D721Med (cell line): ENCODE data around the gene UST.
"Not testable (repeated sequence)": the region's sequence is repeated elsewhere in the genome, so short reads cannot be mapped to it uniquely, and the experiment has no call there.

Experiments used
- DNase-seq: peaks from one replicate; pipeline ENCODE4 v3.0.0; 2011; ENCODE audit warnings: low spot score; ENCODE audit not compliant: insufficient read length
- FAIRE-seq: peaks from 2 replicates; lab custom pipeline; 2011; peaks lifted over from hg19 to GRCh38; lab: Jason Lieb, UNC
- TF ChIP-seq, protein P1 (sequence below): IDR thresholded peaks from 2 replicates; pipeline ENCODE4 v1.5.1; 2012; ENCODE audit warnings: mild to moderate bottlenecking, control low read depth; ENCODE audit not compliant: insufficient read depth; ENCODE audit errors: missing control alignments

Gene UST

DNA sequence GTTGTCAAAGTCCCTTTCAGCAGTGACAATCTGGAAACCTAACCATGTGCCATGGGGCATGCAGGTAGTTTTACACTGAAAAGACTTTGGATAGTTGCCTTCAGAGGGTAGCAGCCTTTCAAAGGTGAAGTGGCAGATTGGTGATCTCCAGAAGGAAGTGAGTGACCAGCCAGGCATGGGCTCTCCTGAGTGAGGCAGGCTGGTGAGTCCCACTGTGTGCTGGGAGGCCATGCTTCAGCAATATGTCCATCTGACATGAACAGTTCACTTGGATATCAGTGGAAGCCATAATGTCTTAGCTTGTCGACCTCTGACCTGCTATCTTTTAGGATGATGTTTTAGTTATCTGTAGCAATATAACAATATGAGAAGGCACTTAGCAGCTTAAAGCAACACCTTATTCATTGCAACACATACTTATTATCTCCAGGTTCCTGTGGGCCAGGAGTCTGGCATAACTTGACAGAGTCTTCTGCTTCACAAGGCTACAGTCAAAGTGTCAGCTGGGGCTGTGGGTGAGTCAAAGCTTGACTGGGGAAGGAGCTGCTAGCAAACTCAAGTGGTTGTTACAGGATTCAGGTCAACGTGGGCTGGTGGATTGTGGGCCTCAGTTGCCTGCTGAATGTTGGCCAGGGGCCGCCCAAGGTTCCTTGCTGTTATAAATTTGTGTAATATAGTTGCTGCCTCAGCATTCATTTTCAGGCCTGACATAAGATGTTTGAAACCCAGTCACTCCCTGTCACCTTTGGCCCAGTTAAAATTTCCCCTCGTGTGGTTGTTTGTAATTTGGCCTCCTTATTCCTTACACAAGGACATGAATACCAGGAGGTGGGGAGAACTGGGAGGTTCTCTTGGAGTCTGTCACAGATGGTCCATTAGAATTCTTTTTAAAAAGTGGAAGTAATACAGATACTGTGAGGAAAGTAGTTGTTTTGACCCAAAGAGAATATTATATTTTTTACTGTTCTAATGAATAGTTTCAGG, 100.2 kb downstream of the UST start:
- DNase-seq (no peak), FAIRE-seq (no peak)
- TF ChIP-seq, protein P1, sequence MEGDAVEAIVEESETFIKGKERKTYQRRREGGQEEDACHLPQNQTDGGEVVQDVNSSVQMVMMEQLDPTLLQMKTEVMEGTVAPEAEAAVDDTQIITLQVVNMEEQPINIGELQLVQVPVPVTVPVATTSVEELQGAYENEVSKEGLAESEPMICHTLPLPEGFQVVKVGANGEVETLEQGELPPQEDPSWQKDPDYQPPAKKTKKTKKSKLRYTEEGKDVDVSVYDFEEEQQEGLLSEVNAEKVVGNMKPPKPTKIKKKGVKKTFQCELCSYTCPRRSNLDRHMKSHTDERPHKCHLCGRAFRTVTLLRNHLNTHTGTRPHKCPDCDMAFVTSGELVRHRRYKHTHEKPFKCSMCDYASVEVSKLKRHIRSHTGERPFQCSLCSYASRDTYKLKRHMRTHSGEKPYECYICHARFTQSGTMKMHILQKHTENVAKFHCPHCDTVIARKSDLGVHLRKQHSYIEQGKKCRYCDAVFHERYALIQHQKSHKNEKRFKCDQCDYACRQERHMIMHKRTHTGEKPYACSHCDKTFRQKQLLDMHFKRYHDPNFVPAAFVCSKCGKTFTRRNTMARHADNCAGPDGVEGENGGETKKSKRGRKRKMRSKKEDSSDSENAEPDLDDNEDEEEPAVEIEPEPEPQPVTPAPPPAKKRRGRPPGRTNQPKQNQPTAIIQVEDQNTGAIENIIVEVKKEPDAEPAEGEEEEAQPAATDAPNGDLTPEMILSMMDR, result no peak

DNA sequence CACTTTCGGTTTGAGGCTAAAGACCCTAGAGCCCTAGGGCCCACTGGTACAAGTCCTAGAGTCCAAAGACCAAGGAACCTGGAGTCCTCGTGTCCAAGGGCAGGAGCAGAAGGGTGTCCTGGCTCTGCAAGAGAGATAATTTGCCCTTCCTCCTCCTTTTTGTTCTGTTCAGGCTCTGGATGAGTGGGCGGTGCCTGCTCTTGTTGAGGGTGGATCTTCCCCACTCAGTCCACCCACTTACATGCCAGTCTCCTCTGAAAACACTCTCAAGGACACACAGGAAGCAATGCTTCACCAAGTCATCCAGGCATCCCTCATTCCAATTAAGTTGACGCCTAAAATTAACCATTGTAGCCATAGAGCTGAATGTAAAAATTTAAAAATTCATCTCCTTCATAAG, 102.1 kb downstream of the UST start:
- DNase-seq (no peak), FAIRE-seq (no peak)
- TF ChIP-seq, protein P1, result no peak

DNA sequence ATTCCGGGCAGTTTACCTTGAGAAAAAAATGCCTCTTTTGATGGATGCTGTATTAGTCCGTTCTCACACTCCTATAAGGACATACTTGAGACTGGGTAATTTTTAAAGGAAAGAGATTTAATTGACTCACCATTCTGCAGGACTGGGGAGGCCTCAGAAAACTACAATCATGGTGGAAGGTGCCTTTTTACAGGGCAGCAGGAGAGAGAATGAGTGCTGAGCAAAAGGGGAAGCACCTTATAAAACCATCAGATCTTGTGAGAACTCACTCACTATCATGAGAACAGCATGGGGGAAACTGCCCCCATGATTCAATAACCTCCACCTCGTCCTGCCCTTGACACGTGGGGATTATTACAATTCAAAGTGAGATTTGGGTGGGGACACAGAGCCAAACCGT, 102.6 kb downstream of the UST start:
- not testable (repeated sequence) for DNase-seq, FAIRE-seq

DNA sequence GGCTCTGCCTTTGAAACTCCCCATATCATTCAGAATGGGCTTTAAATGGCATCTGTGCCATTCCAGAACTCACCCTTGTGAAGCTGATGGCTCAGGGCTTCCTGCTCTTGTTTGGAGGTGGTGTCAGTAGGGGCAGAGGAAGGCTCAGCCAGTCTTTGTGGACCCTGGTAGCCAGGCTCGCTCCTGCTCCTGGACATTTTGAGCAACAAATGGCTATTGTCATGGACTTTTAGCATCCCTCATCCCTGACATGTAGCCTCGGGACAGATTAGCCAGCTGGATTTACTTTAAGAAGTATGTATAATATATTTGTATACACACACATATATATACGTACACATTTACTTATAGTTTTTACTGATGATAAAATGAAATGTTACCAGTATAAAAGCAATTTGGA, 104.1 kb downstream of the UST start:
- TF ChIP-seq, protein P1, result no peak
- no peak for FAIRE-seq
- no peak for DNase-seq

DNA sequence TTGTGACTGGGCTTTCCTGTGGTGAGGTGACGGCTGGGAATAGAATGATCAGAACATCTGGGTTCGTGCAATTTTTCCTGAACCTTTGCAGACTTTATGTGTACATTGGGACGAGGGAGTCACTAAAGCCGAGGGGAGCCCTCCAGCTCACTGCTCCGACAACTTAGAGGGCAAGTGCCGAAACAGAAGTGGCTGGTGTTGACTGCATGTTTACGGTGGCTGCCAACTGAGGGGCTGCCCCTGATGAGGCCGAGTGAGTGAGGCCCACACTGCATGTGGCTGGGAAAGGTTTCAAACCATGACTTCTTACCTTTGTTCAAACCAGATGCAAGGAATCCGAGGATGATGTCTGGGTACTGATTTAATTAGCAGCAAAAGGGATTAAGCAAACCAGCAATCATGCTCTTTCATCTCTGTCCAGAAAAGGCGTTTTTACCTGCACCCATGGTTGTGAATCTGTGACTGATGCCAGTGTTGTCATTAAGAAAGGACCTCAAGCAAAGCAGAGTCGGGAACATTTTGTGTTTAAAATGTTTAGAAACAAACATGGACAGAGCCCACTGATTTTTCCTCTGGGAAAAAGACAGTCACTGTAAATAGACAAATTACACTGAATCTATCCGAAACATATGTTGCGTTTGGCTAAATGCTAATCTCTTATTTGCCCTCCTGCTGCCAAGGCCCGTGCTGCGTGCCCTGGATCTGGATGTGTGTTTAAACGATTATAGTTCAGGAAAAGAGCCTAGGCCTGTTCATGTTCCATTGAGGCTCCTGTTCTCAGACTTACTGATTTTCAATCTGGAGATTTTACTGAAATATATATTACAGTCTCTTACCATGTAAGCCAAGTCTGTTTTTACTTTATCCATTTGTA, 105.1 kb downstream of the UST start:
- no peak for DNase-seq
- TF ChIP-seq, protein P1, result no peak
- no peak for FAIRE-seq

DNA sequence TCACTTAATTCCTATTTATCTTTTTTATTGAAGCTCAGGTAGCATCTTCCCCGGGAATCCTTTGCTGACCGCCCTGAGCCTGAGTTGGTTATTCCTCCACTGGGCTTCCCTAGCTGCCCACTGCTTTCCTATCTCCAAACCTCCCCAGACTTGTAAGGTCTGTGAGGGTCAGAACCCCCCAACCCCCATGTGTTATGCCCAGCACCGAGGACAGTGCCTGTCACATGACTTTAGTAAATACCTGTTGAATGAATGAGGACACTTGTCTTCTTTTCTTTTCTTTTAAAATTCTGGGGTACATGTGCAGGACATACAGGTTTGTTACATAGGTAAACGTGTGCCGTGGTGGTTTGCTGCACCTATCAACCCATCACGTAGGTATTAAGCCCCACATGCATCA, 105.9 kb downstream of the UST start:
- TF ChIP-seq, protein P1, result no peak
- FAIRE-seq, result no peak
- DNase-seq, result no peak

DNA sequence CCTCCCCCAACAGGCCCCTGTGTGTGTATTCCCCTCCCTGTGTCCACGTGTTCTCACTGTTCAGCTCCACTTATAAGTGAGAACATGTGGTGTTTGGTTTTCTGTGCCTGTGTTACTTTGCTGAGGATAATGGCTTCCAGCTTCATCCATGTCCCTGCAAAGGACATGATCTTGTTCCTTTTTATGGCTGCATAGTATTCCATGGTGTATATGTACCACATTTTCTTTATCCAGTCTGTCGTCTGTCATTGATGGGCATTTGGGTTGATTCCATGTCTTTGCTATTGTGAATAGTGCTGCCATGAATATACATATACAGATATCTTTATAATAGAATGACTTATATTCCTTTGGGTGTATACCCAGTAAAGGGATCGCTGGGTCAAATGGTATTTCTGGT, 106.3 kb downstream of the UST start:
- DNase-seq, FAIRE-seq: not testable (repeated sequence)
